DND-41 (cell line): ENCODE measurements around the gene SLC27A6.

ENCODE experiments used
- ATAC-seq: fragments of 200-7000 bp; cut with Tn5 transposase; 3 replicates; pipeline ENCODE4 v1.9.1; 2021; ENCODE audit warnings: low read depth; ENCODE audit not compliant: insufficient read depth
- DNase-seq: peaks from one replicate; pipeline ENCODE4 v3.0.0-alpha.2; 2020
- H2AFZ ChIP-seq: 2 replicates; pipeline ENCODE4 v1.6.0; 2012; ENCODE audit warnings: low read depth, low read length
- H3K27ac ChIP-seq: 2 replicates; pipeline ENCODE4 v1.5.1; 2012; ENCODE audit warnings: low read length, inconsistent platforms
- H3K27me3 ChIP-seq: fragments of 200-600 bp; sonication (generic); 2 replicates; pipeline ENCODE4 v1.6.0; 2012; ENCODE audit warnings: low read length, mild to moderate bottlenecking, inconsistent platforms; ENCODE audit not compliant: insufficient read depth, poor library complexity
- H3K36me3 ChIP-seq: 2 replicates; pipeline ENCODE4 v1.5.1; 2012; ENCODE audit warnings: low read length, inconsistent platforms; ENCODE audit not compliant: insufficient read depth
- H3K4me1 ChIP-seq: 2 replicates; pipeline ENCODE4 v1.5.1; 2012; ENCODE audit warnings: mild to moderate bottlenecking, low read length; ENCODE audit not compliant: insufficient read depth
- H3K4me2 ChIP-seq: 2 replicates; pipeline ENCODE4 v1.6.0; 2012; ENCODE audit warnings: mild to moderate bottlenecking, moderate library complexity, low read length, inconsistent platforms; ENCODE audit not compliant: insufficient read depth
- H3K4me3 ChIP-seq, 2 experiments: fragments of 200-600 bp in 1 of 2; shearing (Covaris generic) in 1 of 2; 2 replicates each; pipeline ENCODE4 v1.5.1; 2012 to 2016; ENCODE audit warnings: inconsistent platforms in 2 of 2, low read length in 2 of 2, mild to moderate bottlenecking in 2 of 2, low read depth in 1 of 2, moderate library complexity in 1 of 2
- H3K79me2 ChIP-seq: 2 replicates; pipeline ENCODE4 v1.6.0; 2012; ENCODE audit warnings: low read length, inconsistent platforms; ENCODE audit not compliant: insufficient read depth
- H3K9ac ChIP-seq: 2 replicates; pipeline ENCODE4 v1.6.0; 2012; ENCODE audit warnings: low read depth, mild to moderate bottlenecking, inconsistent platforms, low read length, moderate library complexity
- H3K9me3 ChIP-seq: 2 replicates; pipeline ENCODE4 v1.5.1; 2012; ENCODE audit warnings: low read length, moderate library complexity, mild to moderate bottlenecking, inconsistent platforms; ENCODE audit not compliant: insufficient read depth, severe bottlenecking
- H4K20me1 ChIP-seq: 2 replicates; pipeline ENCODE4 v1.6.0; 2012; ENCODE audit warnings: low read length; ENCODE audit not compliant: insufficient read depth
- CTCF ChIP-seq: IDR thresholded peaks from 2 replicates; pipeline ENCODE4 v1.5.1; 2012; ENCODE audit warnings: borderline replicate concordance, low read length, moderate library complexity, mild to moderate bottlenecking; ENCODE audit not compliant: poor library complexity, severe bottlenecking; ENCODE audit errors: extremely low read depth
- EZH2 ChIP-seq: IDR thresholded peaks from 3 replicates; pipeline ENCODE4 v1.6.1; 2012; ENCODE audit warnings: borderline replicate concordance, low read depth, mild to moderate bottlenecking, moderate library complexity, low read length, inconsistent platforms; ENCODE audit not compliant: severe bottlenecking

The SLC27A6 gene

GRCh38 chr5:128965011-128965637 is at the start of gene SLC27A6:
SLC27A6 (plus strand) TSS chr5:128965488; CDS start chr5:128966138, 650 bp downstream.
- no peaks in the 10 kb centered on the region for H3K9me3 ChIP-seq
- H3K4me2 ChIP-seq: no peak within 1 kb of the TSS
- no peak for TF ChIP-seq EZH2
- no peak for TF ChIP-seq CTCF
- H3K27me3 ChIP-seq: no peaks in the 10 kb centered on the region
- no peaks in the 10 kb centered on the region for H3K79me2 ChIP-seq
- no peak within 1 kb of the TSS for H3K4me3 ChIP-seq
- H4K20me1 ChIP-seq: no peaks in the 10 kb centered on the region
- no peak for DNase-seq
- H2AFZ ChIP-seq: no peak within 1 kb of the TSS
- H3K9ac ChIP-seq: no peak within 1 kb of the TSS
- no peak within 1 kb of the TSS for H3K27ac ChIP-seq
- no peaks in the 10 kb centered on the region for H3K36me3 ChIP-seq
- no peaks in the 10 kb centered on the region for H3K4me1 ChIP-seq
- no peak for ATAC-seq

- no peaks in the 10 kb centered on the region for H3K36me3 ChIP-seq
- ATAC-seq: no peak
- H2AFZ ChIP-seq: no peak overlapping the region
- H3K9me3 ChIP-seq: no peaks in the 10 kb centered on the region
- no peaks in the 10 kb centered on the region for H3K4me1 ChIP-seq
- no peak for TF ChIP-seq CTCF
- no peak for TF ChIP-seq EZH2
- H4K20me1 ChIP-seq: no peaks in the 10 kb centered on the region
- H3K27ac ChIP-seq: no peak overlapping the region
- no peak overlapping the region for H3K9ac ChIP-seq
- H3K4me2 ChIP-seq: no peak overlapping the region
- H3K27me3 ChIP-seq: no peaks in the 10 kb centered on the region
- no peak overlapping the region for H3K4me3 ChIP-seq
- H3K79me2 ChIP-seq: no peaks in the 10 kb centered on the region
- no peak for DNase-seq
Observed at GRCh38 chr5:128919542-128919941, 45.7 kb upstream of the SLC27A6 start.

GRCh38 chr5:128920345-128921215 is 44.7 kb upstream of the SLC27A6 start:
- TF ChIP-seq CTCF (no peak), EZH2 (no peak)
- DNase-seq: no peak
- Histone ChIP-seq H3K79me2 (no peaks in the 10 kb centered on the region), H3K4me1 (no peaks in the 10 kb centered on the region), H3K4me3 (no peak overlapping the region), H3K9ac (no peak overlapping the region), H3K27me3 (no peaks in the 10 kb centered on the region), H3K27ac (no peak overlapping the region), H2AFZ (no peak overlapping the region), H3K4me2 (no peak overlapping the region), H3K36me3 (no peaks in the 10 kb centered on the region), H4K20me1 (no peaks in the 10 kb centered on the region), H3K9me3 (no peaks in the 10 kb centered on the region)
- no peak for ATAC-seq
